Right renal cortex interstitium (tissue), 3 donors: ENCODE results near the gene KIF1A. TPM values are rescaled to one million over a fixed set of nuclear protein-coding genes. Genes with fewer than 3 reads are reported as not detected.

ENCODE experiments used
- DNase-seq, 3 donors: peaks; one replicate each; pipeline ENCODE4 v3.0.0-alpha.2; 2013; ENCODE audit warnings: low read depth in 3 of 3, low spot score in 2 of 3
- polyA plus RNA-seq, 3 donors: library from polyadenylated mRNA; unstranded; fragments of 120-200 nt; gene quantifications; one replicate each; pipeline ENCODE4 v1.2.1, GENCODE V29; 2013; ENCODE audit not compliant: insufficient read length in 3 of 3

The KIF1A gene
- polyA plus RNA-seq, 3 donors: 7.1 to 9.5 (median 9.0) TPM

DNA sequence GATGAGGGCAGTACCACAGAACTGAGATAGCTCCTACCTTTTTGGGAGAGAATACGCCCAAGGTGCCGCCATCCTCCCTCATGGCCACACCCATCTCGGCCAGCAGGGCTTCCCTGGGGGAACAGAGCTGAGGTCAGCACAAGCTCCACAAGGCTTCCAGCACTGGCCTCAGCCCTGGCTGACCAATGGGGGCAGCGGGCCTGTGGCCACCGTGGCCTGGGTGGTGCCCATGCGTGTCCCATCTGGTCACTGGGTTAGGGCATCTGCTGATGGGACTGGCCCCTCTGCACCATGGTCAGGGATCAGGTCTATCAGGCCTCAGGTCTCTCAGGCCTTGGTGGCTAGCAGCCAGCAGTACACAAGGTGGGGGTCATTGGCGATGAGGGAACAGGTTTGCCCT is 50.9 kb downstream of the KIF1A start:
- DNase-seq: no peak

DNA sequence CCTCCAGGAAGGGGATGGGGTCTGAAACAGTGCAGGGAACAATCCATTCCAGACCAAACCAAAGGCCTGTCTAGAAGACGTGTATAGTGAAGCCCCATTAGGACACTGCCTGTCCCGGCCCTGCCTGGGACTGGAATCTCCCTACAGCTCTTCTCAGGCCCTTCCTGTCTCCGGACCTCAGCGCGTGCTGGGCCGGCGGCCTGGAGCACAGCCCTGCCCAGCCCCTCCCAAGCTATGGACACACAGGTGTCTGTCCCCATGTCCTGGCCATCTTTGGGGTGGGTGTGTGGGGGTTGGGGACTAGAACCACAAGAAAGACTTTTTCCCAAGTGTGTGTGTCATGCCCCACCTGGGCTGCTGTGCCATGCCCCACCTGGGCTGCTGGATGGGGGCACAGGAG is 51.8 kb downstream of the KIF1A start:
- no peak for DNase-seq

DNA sequence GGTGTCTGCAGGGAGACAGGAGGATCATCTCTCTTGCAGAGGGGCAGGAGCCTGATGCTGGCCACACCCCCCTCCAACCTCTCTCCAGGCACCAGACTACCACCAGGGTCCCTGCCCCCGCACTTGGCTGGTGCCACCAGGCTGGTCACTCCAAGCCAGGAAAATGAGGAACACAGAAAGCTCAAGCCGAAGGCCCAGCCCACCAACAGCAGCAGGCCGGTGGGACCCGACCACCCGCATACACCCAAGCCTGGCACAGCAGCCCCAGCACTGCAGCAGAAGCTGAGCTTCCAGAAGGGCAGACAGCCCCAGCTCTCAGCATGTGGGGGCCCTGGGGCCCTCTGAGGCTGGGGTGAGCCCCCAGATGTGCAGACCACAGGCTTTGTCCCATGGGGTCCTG is 52.7 kb downstream of the KIF1A start:
- DNase-seq: no peak

DNA sequence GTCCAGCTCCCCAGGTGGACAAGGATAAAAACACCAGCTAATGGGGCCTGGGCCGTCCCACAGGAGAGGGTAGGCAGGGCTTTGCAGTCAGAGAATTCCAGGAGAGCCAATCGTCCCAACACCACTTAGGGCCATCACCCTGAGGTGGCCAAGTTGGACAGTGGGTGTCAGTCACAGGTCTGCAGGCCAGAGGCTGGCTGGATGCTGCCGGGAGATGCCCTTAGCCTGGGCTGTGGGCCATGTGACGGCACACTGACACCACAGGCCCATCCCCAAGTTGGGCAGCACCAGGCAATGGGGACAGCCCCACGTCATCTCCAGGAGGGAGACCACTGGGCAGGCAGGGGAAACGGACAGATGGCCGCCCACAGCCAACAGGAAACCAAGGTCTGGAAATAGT is 53.9 kb downstream of the KIF1A start:
- no peak for DNase-seq

DNA sequence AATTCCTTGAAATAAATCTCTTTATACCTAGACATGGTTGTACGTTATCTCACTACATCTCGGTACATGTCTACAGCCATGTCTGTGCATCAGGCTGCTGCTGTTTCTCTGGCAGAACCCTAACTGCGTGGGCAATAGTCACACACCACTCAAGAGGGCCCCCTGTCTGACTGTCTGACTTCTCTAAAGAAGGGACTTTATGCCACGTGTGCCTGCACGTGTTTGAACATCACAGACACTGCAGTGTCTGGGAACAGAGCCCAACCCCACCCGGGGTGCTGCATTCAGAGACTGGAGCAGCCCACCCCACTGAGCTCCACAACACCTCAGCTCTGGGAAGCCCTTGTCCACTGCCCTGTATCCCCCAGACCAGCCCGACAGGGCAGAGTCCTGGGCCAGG is 55.0 kb downstream of the KIF1A start:
- DNase-seq: no peak

DNA sequence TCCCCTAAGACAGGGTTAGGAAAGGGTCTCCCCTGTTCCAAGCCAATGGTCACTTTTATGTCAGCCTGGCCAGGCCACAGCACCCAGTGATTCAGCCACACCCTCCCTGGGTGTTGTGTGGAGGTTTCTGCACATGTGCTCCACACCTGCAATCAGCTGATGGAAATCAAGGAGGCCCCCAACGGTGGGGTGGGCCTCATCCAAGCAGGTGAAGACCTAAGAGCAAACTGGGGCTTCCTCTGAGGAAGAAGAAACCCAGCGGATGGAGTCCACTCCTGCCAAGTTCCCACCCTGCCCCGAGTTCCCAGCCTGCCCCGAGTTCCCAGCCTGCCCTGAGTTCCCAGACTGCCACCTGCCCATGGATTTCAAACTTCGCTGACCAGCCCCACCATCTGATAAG is 55.4 kb downstream of the KIF1A start:
- DNase-seq: no peak

DNA sequence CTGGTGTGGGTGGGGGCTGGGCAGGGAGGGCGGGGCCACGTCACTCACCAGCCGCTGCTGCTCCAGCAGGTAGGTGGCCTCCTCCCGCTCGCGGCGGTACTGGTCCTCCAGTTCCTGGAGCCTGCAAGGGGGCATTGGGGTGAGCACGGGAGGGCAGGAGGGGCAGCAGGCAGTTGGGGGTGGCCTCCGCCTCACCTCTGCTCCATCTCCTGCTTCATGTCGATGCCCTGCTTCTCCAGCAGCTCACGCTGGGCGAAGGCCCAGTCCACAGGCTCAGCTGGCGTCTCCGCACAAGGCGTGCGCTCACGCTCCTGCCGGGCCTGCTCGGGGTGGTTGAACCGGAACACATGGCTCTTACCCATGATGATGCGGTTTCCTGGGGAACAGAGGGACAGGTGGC is 57.0 kb downstream of the KIF1A start:
- no peak for DNase-seq

DNA sequence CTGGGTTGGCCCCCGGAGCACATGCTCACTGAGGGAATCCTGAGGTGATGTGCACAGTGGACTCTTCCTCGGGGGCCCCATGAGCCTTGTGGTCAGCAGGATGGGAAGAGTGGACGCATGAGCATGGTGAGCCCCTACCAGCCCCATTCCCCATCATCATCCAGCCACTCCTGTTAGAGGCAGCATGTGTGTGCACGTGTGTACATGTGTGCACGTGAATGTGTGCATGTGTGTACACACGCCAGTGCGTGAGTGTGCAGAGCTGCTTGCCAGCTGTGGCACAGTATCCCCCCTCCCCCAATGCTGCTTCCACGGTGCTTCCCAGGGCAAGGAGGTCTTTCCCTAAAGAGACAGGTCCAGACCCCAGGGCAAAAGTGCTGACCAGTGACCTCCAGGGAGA is 57.8 kb downstream of the KIF1A start:
- DNase-seq: no peak

DNA sequence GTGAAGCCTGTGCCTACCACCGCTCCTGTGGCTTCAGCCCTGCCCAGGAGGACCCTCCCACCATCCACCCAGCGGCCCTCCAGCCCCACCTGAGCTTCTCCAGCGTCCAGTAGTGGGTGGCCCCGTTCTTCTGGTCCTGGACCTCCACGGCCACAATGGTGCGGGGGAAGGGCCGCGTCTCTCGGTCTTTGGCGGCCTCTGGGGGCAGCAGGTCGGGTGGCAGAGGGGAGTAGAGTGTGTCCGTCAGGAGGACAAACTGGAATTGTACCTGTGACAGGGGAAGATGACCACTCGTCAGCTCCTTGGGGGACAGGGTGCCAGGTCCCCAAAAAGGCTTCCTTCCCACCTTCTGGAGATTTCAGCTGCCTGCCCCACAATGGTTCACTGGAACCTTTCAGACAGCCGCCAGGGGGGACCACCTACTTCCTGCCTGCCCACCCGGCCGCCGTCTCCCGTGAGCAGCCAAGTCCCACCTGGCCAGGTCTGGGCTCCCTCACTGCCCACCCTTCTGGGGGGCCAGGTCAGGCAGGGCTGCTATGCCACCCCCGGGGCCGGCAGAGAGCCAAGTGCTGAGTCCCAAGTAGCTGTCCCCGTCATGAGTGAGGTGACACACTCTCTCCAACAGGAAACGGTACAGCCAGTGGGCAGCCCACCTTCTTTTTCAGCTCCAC is 59.3 kb downstream of the KIF1A start:
- DNase-seq: no peak

DNA sequence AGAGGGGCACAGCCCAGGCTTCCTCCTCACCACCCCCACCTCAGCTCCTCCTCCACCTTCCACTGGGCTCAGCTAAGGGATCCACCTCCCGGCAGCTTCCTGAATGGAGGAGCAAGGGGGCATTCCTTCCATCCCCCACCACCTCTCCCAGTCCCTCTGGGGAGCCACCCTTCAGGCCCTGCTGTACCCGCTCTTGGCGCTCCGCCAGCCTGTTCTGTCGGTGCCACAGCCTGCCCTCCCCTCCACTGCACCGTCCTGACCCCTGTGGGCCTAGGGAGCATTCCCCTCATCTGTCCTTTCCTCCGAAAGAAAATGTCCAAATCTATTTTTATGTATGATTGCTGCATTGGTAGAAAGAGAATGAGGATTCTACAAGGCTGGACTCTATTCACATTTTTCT is 59.9 kb downstream of the KIF1A start:
- no peak for DNase-seq

DNA sequence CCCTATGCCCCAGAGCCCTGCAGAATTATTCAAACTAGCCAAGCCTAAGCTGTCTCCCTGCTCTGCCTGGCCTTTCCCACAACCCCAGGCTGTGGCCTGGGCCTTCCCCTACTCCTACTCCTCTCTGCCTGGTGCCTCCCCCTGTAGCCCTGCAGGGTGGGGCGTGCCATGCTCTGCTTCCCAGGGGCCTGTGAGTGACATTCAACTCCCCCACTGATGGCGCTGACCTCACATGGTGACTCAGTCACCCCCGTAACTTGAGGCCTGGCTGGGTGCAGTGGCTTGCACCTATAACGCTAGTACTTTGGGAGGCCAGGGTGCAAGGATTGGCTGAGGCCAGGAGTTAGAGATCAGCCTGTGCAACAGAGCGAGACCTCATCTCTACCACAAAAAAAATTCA is 60.6 kb downstream of the KIF1A start:
- DNase-seq: no peak

DNA sequence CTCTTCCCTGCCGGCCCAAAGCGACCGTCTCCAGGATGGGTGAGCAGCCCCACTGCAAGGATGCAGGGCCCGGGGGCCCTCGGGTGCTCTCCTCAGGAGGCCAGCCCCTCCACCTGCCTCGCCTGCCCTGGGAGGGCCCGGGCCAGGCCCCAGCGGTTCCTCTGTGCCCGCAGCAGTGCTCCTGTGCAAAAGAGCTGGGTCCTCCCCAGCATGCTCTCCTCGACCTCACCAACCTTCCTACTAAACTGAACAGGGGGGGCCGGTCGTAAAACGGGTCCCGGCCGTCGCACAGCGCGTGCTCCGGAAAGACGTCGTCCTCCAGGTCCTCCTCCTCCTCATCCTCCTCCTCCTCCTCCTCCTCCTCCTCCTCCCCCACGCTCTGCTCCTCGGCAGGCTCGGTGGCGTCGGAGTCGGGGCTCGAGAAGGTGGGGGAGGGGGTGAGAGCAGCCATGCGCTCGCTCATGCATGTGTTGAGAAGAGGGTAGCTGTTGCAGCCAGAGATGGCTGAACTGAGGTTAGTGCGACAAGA is 62.9 kb downstream of the KIF1A start:
- no peak for DNase-seq

DNA sequence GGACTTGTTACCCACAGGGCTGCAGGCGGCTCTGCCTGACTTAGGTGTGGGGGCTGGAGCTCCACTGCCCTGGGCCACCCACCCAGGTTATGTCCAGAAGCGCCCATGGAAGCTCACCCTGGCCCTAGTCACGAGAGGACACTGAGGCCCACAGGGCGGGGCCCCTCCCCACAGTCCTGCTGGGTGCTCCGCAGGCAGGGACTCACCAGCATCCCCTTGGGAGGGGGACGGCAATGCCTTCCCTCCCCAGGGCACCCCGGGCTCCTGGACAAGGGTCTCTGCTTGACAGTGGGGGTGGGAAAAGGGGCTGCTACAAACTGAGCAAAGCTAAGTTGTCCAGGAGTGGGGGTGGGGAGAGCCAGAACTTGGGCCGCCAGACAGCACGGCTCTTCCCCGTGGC is 67.8 kb downstream of the KIF1A start:
- no peak for DNase-seq

DNA sequence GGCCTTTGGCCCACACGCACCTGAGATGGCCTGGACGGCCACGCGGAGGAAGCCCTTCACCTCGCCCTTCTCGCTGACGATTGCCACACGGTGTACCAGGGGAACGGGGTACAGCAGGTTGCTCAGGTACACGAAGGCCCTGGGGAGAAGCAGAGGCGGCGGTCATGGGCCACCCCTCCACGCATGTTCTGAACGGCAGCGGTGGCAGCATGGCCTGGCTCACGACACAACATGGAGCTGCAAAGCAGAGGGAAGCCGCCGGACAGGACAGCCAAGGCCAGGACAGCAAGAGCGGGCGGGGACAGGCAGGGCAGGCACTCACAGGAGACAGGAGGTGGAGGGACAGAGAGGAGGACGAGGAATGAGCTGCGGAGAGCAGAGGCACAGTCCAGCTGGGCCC is 69.6 kb downstream of the KIF1A start:
- DNase-seq: no peak

DNA sequence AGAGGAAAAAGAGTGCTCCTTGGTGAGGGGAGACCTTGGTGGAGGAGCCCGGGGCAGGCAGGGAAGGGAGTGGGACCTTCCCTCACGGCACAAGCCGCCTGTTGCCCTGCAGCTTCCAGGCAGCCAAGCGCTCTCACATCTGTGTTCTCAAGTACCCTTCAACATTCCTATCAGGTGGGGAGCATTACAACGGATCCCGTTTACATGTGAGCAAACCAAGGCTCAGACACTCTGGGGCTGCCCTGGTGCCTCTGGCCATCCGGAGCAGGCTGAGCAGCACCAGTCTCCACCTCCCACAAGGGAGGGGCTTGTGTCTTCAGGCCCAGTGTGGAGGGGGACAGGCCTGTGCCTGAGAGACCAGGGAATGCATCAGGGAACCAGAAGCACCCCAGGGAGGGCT is 70.5 kb downstream of the KIF1A start:
- DNase-seq: no peak

DNA sequence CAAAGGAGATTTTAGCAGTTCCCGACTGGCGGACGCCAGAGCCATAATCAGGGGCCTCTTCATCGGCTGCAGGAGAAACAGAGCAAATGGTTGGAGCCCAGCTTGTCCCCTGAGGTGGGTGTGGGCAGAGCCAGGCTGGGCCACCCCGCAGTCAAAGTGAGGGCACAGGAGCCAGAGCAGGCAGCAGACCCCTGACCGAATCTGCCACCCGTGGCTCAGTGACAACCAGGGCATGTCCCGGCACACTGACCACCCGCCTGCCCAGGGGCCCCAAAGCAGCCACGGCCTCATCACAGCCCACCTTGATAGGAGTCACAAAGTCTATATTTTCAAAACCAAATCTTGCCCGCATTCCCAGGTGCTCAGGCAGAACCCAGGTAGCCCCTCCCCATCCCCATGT is 72.8 kb downstream of the KIF1A start:
- DNase-seq: no peak

DNA sequence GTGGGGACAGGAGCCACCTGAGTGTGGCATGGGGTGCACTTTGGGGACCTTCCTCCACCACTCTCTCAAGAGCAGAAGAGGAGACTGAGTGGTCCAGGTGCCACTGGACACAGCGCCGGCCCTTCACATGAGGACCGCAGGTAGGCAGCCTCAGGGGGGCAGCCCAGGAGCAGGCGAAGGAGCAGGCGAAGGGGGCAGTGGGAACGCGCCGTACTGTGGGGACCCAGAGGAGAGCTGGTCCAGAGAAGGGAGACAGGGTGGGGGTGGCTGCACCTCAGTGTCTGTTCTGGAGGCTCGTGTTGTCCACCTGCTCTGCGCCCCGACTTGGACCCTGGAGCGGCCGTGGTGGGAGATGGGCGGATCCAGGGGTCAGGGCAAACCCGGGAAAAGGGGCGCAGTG is 73.3 kb downstream of the KIF1A start:
- no peak for DNase-seq

DNA sequence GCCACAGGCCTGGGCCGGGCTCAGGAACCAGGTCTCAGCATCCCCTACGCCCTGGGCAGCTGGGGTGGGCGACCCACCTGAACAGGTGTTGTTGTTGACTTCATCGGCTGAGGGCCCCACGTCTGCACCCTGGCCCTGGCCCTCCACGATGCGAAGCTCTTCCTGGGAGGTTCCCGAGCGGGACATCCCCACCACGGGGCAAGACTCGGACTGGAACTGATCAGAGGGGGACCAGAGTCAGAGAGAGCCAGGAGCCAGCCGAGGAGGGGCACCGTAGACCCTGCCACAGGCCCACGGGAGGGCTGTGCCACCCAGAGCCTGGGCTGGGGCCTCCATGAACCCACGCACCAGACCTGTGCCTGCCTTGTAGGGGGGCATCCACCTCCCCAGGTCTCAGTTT is 74.1 kb downstream of the KIF1A start:
- DNase-seq: no peak

DNA sequence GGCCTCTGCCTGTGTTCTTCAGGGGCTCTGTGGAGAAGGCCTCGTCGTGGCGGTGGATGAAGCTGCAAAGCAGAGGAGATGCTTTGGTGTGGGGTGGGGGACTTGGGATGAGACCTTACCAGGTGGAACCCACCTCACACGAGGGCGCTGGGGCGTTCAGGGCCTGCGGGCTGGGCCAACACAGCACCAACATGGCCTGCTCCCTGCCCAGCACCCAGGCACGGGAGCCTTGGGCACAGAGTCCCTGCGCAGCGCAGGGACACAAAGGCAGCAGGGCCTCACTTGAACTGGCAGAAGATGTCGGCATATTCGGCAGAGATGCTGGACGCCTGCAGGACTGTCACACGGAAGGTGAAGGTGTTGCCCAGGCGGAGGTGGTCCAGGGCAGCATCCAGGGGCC is 74.6 kb downstream of the KIF1A start:
- no peak for DNase-seq

DNA sequence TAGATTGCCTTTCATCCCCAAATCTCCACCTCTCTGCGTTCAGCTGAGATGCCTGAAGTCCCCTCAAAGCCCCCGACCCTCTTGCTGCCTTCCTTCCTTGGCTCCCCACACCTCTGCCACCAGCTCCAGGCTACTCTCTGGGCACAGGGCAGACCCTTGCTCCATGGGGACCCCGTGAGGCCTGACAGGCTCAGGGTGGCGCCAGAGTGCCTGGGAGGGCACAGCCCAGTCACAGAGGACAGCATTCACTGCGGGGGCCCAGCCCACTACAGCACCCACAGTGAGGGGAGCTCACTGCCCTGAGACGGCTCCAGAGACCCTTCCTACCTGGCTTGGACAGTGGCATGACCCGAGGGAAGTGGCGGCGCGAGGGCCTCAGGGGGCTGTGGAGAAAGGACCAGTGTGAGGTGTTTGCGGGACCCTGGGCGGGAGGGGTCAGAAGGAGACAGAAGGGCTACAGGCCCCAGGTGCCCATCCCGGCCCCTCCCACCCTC is 77.4 kb downstream of the KIF1A start:
- DNase-seq: no peak

DNA sequence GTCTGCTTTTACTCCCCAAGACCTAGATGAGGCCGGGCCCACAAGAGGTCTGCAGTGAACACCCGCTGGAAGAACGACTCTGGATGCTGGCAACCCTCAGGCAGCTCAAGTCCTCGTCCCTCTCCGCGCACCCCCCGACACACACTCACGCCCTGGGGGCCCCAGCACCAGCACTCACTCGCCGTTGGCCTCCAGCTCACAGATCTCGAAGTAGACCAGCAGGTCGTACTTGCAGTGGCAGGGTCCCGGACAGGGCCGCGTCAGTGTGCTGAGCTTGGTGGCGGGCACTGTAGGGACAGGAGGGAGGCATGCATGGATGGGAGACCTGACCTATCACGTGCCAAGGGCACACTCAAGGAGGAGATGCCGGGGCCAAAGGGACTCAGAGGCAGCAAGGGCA is 78.9 kb downstream of the KIF1A start:
- DNase-seq: no peak

DNA sequence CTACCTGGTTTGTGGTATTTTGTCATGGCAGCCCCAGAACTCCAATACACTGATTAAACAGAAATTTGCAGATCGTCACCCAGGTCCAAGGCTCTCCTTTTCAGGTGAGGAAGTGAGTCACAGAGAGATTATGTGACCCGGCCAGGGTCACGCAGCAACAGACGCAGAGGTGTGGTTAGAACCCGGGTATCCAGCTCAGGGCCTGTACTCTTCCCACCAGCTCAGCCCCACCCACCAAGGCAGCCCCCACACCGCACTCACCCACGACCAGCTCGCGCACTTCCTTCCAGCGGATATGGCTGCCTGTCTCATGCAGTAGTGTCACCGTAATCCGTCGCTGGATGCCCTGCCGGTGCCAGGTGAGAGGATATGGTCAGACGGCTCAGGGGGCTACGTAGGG is 80.2 kb downstream of the KIF1A start:
- no peak for DNase-seq

DNA sequence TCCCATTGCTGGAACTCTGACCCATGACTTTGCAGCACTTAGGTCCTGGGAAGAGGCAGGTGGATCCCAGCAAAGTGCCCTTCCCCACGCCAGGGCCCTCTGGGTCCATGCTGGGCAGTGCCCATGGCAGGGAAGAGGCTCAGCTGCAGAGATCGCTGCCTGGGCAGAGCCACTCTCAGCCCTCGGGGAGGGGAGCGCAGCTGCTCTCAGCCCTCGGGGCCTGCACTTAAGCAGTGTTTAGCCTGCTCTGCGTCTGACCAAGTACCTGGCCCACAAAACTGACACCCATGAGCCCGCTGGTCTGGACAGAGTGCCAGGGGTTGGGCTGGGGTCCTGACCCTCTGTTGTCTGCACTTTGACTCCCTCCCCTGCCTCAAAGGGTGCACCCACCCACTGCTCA is 82.1 kb downstream of the KIF1A start:
- no peak for DNase-seq
